ENCODE data around the gene CDNF.

CDNF gene

GRCh38 chr10:14781763-14782162, 56.1 kb downstream of the CDNF start:
- TF ChIP-seq TAF1 (IDR thresholded peaks at IDR 0.05; ENCODE audit: borderline replicate concordance, low read depth, low read length): no peak
- no peak for TF ChIP-seq POLR2A (IDR thresholded peaks at IDR 0.05; ENCODE audit: low read depth, low read length)
- no peak for TF ChIP-seq POLR2AphosphoS5 (IDR thresholded peaks at IDR 0.05; ENCODE audit: low read depth, low read length)
- DNase-seq (ENCODE audit: insufficient read length) (no peak), FAIRE-seq (no peak)

- FAIRE-seq (no peak), DNase-seq (ENCODE audit: insufficient read length) (no peak)
- no peak for TF ChIP-seq TAF1 (IDR thresholded peaks at IDR 0.05; ENCODE audit: borderline replicate concordance, low read depth, low read length)
- TF ChIP-seq POLR2A (IDR thresholded peaks at IDR 0.05; ENCODE audit: low read depth, low read length): no peak
- TF ChIP-seq POLR2AphosphoS5 (IDR thresholded peaks at IDR 0.05; ENCODE audit: low read depth, low read length): no peak
Observed at GRCh38 chr10:14779001-14779651, 58.7 kb downstream of the CDNF start.

GRCh38 chr10:14776546-14776945, 61.3 kb downstream of the CDNF start:
- DNase-seq (ENCODE audit: insufficient read length): no peak
- FAIRE-seq: no peak
- TF ChIP-seq POLR2A (IDR thresholded peaks at IDR 0.05; ENCODE audit: low read depth, low read length) (no peak), POLR2AphosphoS5 (IDR thresholded peaks at IDR 0.05; ENCODE audit: low read depth, low read length) (no peak), TAF1 (IDR thresholded peaks at IDR 0.05; ENCODE audit: borderline replicate concordance, low read depth, low read length) (no peak)

- TF ChIP-seq POLR2A (IDR thresholded peaks at IDR 0.05; ENCODE audit: low read depth, low read length) (no peak), POLR2AphosphoS5 (IDR thresholded peaks at IDR 0.05; ENCODE audit: low read depth, low read length) (no peak), TAF1 (IDR thresholded peaks at IDR 0.05; ENCODE audit: borderline replicate concordance, low read depth, low read length) (no peak)
- no peak for DNase-seq (ENCODE audit: insufficient read length)
- FAIRE-seq: no peak
Observed at GRCh38 chr10:14775656-14776055, 62.2 kb downstream of the CDNF start.

- DNase-seq (ENCODE audit: insufficient read length) (no peak), FAIRE-seq (no peak)
- TF ChIP-seq POLR2A (IDR thresholded peaks at IDR 0.05; ENCODE audit: low read depth, low read length) (no peak), TAF1 (IDR thresholded peaks at IDR 0.05; ENCODE audit: borderline replicate concordance, low read depth, low read length) (no peak), POLR2AphosphoS5 (IDR thresholded peaks at IDR 0.05; ENCODE audit: low read depth, low read length) (no peak)
Observed at GRCh38 chr10:14774797-14775196, 63.0 kb downstream of the CDNF start, which contains the start of gene FAM107B. TSS of gene FAM107B (minus strand) at chr10:14774897. CDS start at chr10:14774663, 234 bp downstream.

GRCh38 chr10:14774214-14774580, 63.6 kb downstream of the CDNF start:
- FAIRE-seq (no peak), DNase-seq (ENCODE audit: insufficient read length) (no peak)
- TF ChIP-seq POLR2A (IDR thresholded peaks at IDR 0.05; ENCODE audit: low read depth, low read length) (no peak), TAF1 (IDR thresholded peaks at IDR 0.05; ENCODE audit: borderline replicate concordance, low read depth, low read length) (no peak), POLR2AphosphoS5 (IDR thresholded peaks at IDR 0.05; ENCODE audit: low read depth, low read length) (no peak)

- DNase-seq (ENCODE audit: insufficient read length) (no peak), FAIRE-seq (no peak)
- TF ChIP-seq POLR2AphosphoS5 (IDR thresholded peaks at IDR 0.05; ENCODE audit: low read depth, low read length) (no peak), TAF1 (IDR thresholded peaks at IDR 0.05; ENCODE audit: borderline replicate concordance, low read depth, low read length) (no peak), POLR2A (IDR thresholded peaks at IDR 0.05; ENCODE audit: low read depth, low read length) (no peak)
Observed at GRCh38 chr10:14773551-14774213, 64.2 kb downstream of the CDNF start.

- no peak for TF ChIP-seq POLR2AphosphoS5 (IDR thresholded peaks at IDR 0.05; ENCODE audit: low read depth, low read length)
- FAIRE-seq: no peak
- no peak for DNase-seq (ENCODE audit: insufficient read length)
Observed at GRCh38 chr10:14772399-14772798, 65.4 kb downstream of the CDNF start.

GRCh38 chr10:14770927-14771326, 66.9 kb downstream of the CDNF start:
- no peak for DNase-seq (ENCODE audit: insufficient read length)
- TF ChIP-seq POLR2A (IDR thresholded peaks at IDR 0.05; ENCODE audit: low read depth, low read length) (no peak), POLR2AphosphoS5 (IDR thresholded peaks at IDR 0.05; ENCODE audit: low read depth, low read length) (no peak), TAF1 (IDR thresholded peaks at IDR 0.05; ENCODE audit: borderline replicate concordance, low read depth, low read length) (no peak)
- no peak for FAIRE-seq
